HG03196 (cell line): ENCODE measurements around the gene NENF.
"Not testable (repeated sequence)": the region's sequence is repeated elsewhere in the genome, so short reads cannot be mapped to it uniquely, and the experiment has no call there.

Source experiments
- ATAC-seq: cut with Tn5 transposase; IDR thresholded peaks from one replicate; pipeline ENCODE4 v1.9.1; 2021; ENCODE audit not compliant: unreplicated experiment

The NENF gene

DNA sequence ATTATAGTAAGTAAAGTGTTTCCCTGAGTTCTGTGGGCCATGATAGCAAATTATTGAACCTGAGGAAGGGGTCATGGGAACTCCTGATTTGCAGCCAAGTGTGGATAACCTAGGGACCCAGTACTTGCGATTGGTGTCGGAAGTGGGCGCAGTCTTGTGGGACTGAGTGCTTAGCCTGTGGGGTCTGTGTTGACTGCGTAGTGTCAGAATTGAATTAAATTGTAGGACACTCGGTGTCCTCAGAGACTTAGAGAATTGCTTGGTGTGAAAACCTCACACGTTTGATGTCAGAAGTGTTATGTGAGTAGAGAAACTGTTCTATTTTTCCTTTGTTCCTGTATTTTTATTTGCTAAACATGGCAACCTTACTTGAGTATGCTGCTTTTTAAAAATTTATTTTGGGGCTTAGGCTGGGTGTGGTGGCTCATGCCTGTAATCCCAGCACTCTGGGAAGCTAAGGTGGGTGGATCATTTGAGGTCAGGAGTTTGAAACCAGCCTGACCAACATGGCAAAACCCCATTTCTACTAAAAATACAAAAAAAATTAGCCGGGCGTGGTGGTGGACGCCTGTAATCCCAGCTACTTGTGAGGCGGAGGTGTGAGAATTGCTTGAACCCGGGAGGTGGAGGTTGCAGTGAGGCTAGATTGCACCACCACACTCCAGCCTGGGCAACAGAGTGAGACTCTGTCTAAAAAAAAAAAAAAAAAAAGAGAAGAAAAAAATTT, 48.2 kb downstream of the NENF start:
- not testable (repeated sequence) for ATAC-seq

DNA sequence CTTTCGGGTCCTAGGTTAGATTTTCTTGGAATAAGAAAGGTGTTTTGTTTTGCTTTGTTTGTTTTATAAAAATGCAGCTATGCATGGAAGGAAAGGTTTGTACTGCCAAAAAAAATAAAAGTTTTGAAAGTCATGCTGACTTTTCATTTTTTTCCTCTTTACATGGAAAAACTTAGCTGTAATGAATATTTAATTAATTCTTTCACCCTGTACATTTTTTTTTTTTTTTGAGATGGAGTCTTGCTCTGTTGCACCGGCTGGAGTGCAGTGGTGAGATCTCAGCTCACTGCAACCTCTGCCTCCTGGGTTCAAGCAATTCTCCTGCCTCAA, 48.7 kb downstream of the NENF start:
- no peak for ATAC-seq

GRCh38 chr1:212482006-212482636, 49.4 kb downstream of the NENF start:
- no peak for ATAC-seq

DNA sequence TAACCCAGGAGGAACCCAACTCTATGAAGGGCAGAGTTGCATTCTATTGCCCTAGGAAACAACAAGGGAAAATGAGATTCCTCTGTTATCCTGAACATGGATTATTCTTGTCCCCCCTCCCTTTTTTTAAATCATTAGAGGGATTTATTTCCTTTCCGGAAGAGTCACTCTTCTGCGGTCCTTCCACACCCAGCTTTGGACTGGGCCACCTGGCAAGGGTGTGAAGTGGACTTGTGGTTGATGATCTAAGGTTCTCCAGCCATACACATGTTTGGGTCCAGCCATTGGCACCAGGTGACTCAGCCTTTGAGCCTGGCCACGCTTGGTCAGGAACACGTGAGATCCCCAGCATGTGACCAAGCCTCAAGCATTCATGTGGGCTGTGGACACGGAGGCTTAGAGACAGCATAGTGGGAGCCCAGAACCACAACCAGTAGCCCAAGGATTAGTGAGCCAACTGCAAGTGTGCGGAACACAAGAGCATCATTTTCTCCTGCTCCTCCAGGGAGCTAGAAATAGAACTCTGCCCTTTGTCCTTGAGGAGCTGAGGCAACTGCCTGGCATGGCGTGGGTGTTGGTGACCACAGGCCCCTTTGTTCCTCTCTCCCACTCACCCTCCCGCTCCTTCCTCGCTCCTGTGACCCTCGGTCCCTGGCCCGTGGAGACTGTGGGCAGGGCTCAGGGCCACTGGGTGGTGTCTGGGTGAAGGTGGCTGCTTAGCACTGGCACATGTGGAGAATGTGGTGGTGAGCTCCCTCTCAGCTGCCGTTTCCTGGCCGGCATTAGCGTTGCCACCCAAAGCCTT, 50.1 kb downstream of the NENF start:
- no peak for ATAC-seq

- no peak for ATAC-seq
These were observed 52.2 kb downstream of the NENF start for GRCh38 chr1:212484701-212485570.

DNA sequence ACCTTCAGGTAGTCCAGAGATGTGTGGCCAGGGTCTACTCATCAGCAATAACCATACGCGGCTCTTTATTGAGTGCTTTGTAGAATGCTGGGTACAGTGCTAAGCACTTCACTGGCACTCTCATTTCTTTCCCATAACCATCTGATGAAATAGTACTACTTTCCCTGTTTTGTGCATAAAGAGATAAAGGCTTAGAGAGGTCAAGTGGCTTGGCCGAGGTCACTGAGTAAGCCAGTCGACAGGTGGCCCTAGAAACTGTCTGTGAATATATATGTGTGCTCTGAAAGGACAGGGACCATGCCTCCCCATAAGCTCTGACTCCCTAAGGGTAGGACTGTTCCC, 52.8 kb downstream of the NENF start:
- no peak for ATAC-seq

DNA sequence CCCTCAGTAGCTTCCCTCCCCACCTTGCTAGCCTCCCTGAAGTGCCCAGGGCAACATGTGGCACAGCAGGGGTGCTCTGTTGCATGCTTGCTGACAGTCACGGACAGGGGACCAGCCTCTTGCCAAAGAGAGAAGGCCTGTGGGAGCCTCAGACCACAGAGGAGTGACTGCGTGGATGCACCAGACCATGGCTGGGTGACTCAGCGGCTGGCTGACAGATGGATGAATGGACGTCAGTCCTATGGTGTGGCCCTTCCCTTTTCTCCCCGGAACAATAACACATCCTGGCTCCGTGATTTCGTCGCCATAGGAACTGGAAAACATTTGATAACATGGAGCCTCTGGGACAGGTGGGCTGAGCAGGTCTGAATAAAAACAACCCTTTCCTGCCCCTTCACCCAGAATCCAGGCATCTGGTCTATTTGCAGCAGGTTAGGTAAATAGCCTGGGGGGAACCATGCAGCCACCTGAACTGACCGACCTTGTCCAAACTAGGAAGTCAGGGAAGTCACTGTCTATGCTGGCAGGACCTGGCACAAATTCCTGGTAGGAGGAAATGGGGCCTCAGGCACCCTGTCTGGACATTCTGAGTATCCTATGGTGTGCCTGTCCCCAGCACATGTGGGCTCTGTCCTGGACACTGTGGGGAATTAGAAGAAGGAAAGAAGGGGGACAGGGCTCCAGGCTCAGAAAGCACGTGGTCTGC, 53.3 kb downstream of the NENF start:
- ATAC-seq, result no peak

DNA sequence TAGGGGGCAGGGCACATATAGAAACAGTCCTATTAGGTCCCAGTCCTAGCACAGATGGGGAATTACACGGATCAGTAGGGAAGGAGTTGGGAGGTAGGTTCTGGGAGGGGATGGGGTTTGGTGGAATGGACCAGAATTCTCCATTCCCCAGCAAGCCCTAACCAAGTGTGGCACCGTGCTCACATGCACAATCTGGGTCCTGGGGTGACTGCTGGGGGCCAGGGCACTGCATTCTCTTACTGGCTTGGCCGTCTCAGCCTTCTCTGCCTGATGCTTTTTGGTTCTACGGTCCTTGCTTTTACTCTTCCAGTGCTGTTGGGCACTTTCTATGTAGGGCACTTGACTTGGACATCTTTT, 53.9 kb downstream of the NENF start:
- ATAC-seq, result no peak

GRCh38 chr1:212487286-212487685, 54.6 kb downstream of the NENF start:
- no peak for ATAC-seq

- no peak for ATAC-seq
These were observed 55.2 kb downstream of the NENF start for GRCh38 chr1:212487774-212488435.

- ATAC-seq, result peak; percentile 54
These were observed 55.9 kb downstream of the NENF start for GRCh38 chr1:212488436-212489283.

- no peak for ATAC-seq
These were observed 56.7 kb downstream of the NENF start for GRCh38 chr1:212489284-212489859.

- ATAC-seq, result no peak
These were observed 57.6 kb downstream of the NENF start for GRCh38 chr1:212490276-212490675.

DNA sequence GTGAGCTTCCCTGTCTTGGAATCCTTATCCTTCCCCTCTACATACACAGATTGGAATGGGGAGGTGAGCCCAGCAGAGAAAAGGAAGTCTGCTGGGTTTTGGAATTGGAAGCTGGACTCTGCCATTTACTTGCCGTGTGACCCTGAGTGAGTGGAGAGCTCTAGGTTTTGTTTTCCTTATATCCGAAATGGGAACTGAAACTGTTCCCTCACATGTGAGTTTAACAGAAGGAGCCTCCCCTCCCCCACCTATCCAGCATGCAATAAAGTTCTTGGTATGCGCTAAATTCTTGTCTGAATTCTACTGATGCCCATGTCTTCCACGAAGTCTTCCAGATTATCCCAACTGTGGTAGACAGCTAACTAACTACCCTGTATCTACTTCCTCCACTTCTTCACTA, 58.7 kb downstream of the NENF start:
- no peak for ATAC-seq
